Limb (tissue), 2 donors: ENCODE data around the gene SLC9A3.

ENCODE experiments used
- DNase-seq, 2 donors: peaks; one replicate each; pipeline ENCODE4 v3.0.0-alpha.2; 2016; ENCODE audit errors: extremely low spot score in 2 of 2

SLC9A3 gene

GRCh38 chr5:446066-446882, 78.0 kb downstream of the SLC9A3 start:
- DNase-seq: peak in 1 of 2 donors; percentile 7

DNA sequence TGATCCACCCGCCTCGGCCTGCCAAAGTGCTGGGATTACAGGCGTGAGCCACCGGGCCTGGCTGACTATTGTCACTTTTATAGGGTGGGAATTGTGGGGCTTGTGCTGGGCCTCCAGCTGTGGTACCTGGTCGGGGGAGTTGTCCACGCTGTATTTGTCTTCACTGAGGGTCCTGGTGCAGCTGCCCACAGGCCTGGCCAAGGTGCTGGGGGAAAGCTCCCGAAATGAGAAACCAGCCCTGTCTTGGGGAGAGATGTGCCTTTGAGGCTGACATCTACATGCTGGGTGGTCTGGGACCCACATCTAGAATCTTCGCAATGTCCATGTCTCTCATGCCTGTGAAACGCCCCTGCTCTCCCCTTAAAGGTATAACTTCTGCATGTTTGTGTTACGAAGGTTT, 78.7 kb downstream of the SLC9A3 start:
- DNase-seq: peak in 1 of 2 donors; percentile 14

- peak in 1 of 2 donors; percentile 12 for DNase-seq
Measured at GRCh38 chr5:444226-444625, 80.0 kb downstream of the SLC9A3 start.

DNA sequence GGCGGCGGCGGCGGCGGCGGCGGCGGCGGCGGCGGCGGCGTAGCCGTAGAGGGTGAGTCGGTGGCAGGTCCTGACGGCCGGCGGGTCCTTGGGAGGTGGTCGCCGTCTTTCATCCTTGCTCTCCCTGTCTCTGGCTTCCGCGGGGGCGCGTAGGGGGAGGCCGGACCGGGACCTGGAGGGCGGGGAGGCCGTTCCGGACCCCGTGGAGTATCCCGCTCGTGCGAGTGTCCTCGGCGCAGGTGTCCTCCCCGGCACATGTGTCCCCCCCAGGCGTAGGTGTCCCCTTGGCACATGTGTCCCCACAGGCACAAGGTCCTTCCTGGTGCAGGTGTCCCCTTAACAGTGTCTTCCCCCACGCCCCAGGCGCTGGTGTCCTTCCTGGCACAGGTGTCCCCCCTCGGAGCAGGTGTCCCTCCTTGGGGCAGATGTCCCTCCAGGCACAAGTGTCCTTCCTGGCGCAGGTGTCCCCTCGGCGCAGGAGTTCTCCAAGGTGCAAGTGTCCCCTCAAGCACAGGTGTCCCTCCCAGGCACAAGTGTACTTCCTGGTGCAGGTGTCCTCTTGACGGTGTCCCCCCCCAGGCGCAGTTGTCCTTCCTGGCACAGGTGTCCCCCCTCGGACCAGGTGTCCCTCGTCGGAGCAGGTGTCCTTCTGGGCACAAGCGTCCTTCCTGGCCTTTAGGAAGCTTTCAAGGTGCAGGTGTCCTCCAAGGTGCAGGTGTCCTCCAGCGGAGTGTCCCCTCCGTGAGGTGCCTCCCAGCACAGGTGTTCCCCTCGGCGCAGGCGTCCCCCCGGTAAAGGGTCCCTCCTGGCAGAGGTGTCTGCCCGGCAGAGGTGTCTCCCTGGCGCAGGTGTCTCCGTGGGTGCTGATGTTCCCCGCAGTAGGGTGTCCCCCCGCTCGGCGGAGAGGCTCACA, 80.8 kb downstream of the SLC9A3 start:
- DNase-seq: no peak

DNA sequence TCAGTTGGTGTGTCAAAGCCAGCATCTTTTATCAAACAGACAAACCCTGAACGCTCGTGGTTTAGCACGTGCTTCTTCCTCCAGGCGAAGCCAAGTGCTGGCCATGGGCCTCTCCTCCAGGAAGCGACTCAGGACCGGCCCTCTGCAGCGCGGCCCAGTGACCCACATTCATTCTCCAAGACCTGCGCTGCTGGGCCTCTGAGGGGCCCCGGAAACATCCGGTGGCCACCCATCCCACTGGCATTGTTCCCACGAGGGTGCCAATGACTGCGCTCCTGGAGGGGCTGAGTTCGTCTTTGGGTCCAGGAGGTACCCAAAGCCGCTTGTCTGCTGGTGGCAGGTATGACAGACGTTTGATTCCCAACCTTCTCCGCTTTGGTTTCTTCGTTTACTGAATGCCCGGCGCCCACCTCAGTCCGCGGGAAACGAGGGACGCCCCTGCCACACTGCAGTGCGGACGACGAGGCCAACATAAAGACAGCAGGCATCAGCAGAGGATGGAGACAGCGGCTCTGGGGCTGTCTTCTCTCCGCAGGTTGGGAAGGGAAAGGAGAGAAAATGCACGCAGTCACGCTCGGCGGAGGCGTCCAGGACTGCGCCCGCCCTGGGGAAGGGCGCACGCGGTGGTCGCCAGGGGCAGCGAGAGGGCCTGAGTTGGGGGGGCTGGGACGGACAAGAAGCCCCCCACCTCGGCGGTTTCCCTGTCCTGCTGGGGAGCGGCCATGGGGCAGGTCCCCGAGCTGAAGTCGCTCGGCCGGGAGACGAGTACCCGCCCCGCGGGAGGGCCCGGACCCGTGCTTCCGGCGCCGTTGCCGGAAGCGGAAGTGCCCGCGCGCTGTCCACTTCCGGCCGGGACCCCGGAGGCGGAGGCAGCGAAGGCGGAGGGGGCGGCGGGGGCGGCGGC, 81.7 kb downstream of the SLC9A3 start, which contains the start of gene EXOC3:
TSS of gene EXOC3 (plus strand) at position 842 of the 904 bp plus-strand sequence. CDS start 3,030 bp downstream, outside the sequence.
- peak; percentile 75 to 86 for DNase-seq

GRCh38 chr5:441996-442334, 82.3 kb downstream of the SLC9A3 start:
- peak in 1 of 2 donors; percentile 21 for DNase-seq

- peak in 1 of 2 donors; percentile 6 for DNase-seq
Measured at GRCh38 chr5:440401-441201, 83.6 kb downstream of the SLC9A3 start.

GRCh38 chr5:439636-440035, 84.6 kb downstream of the SLC9A3 start:
- DNase-seq: peak in 1 of 2 donors; percentile 18

DNA sequence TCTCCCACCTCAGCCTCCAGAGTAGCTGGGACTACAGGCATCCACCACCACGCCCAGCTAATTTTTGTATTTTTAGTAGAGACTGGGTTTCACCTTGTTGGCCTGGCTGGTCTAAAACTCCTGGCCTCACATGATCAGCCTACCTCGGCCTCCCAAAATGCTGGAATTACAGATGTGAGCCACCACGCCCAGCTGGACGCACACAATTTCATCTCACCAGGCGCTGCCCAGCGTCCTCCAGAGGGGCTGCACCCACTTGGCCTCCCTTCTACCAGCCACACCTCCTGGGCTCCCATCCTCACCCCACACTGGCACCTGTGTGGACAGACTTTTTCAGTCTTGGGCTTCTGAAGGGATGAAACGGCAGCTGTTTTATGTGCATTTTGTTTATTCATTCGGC, 85.1 kb downstream of the SLC9A3 start:
- peak in 1 of 2 donors; percentile 16 for DNase-seq

GRCh38 chr5:438481-438981, 85.7 kb downstream of the SLC9A3 start:
- DNase-seq: peak in 1 of 2 donors; percentile 18

DNA sequence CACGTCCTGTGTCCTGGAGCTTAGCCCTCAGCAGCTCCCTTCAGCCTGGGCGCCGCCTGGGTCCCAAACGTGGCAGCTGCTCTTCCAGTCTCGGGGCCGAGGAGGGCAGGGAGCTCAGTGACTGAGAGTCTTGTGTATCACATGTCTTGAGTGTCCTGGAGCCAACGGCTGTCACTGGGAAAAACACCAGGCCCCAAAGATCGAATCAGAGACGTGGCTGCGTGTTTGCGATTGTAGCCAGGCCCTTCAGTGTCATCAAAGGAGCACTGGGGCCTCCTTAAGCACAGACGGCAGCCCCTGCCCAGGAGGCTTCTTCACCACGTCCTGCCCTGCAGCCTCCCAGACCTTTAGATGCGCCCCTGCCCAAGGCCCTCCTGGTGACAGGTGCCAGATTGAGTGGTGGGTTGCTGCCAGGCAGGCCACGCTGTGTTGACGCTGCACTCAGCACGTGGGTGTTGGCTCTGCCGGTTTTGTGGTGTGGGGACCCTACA, 86.9 kb downstream of the SLC9A3 start:
- peak in 1 of 2 donors; percentile 24 for DNase-seq

GRCh38 chr5:436641-436975, 87.6 kb downstream of the SLC9A3 start:
- DNase-seq: peak in 1 of 2 donors; percentile 9

DNA sequence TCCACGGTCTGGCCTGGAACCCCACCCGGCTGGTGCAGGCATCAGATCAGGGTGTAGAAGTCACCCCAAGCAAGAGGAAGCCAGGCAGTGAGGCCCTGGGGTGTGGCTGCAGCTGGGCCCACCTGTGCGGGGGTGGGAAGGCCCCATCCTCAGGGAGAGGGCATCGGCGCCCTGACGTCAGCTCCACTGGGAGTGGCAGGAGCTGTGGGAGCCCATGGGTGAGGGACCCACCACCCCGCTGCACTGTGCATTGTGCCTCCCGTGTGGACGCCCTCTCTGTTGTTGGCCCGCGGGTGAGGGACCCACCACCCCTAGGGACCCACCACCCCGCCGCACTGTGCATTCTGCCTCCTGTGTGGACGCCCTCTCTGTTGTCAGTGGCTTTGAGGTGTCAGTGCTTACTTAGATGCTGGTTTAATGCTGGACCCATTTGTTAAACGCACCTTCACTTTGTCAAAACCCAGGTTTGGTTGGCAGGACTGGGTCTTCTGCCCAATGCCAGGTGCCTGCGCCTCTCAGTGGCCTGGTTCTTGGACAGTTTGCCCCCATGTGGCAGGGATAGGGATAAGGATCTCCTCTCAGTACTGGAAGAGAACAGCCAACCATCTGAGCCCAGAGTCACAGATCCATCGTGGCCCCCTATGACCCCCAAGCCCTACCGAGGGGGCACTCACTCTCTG, 88.1 kb downstream of the SLC9A3 start:
- peak in 1 of 2 donors; percentile 26 for DNase-seq

DNA sequence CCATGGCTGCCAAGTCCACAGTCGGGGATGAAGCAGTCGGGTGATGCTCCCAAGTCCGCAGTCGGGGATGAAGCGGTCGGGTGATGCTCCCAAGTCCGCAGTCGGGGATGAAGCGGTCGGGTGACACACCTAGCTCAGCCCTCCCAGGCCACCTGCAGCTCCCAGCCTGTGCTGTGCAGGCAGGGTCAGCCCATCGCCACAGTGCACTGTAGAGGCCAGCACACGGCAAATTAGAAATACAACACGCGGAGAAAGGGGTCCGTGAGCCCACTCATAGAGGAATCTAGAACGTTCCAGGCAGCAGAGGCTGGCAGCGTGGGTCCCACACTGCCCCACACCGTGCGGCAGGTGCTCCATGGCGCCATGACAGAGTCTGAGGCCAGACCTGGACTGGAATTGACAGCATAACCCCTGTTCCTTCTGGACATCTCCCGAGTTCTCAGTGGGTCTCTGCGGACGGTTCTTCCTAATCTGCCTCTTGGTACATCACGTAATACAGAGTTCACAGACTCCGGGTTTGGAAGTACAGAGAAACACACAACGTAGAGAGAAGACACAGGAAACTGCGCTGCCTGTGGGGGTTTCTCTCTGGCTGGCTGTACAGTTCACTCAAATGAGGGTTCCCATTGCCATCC, 89.0 kb downstream of the SLC9A3 start:
- DNase-seq: peak in 1 of 2 donors; percentile 16

DNA sequence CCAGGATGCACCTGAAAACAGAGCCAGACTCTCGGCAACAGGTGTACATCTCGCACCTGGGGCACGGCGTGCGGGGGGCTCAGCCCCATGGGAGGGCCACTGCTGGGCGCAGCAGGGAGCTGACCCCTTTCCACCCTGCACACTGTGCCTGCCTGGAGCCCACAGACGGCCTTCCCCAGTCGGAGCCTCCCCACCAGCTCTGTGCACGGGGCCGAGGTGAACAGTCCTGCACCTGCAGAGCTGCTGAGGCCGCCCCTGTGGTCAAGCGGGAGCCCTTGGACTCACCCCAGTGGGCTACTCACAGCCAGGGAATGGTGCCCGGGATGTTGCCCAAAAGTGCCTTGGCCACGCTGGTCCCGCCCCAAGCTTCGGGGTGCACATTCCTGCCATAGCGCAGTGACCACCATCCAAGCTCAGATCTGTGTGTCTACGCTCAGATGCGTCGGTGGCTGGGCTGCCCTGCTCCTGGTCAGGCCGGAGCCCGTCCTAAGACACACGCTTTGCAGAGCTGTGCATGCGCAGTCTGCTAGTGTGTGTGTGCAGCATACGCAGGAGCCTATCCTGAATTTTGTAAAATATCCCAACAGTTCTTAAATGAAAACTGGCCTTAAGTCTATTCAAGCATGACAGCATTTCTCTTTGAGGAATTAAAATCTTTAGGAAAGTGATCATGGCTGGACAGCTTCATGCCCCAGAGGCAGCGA, 89.7 kb downstream of the SLC9A3 start:
- DNase-seq: no peak

- DNase-seq: no peak
Measured at GRCh38 chr5:433836-434235, 90.4 kb downstream of the SLC9A3 start.

GRCh38 chr5:432928-433791, 91.1 kb downstream of the SLC9A3 start:
- no peak for DNase-seq
